Measurements from ENCODE around the gene NEU2.
A peak's percentile ranks its signal among the peaks of the same experiment; 100 is the strongest.
"Not testable (repeated sequence)": the region's sequence is repeated elsewhere in the genome, so short reads cannot be mapped to it uniquely, and the experiment has no call there.

The NEU2 gene

DNA sequence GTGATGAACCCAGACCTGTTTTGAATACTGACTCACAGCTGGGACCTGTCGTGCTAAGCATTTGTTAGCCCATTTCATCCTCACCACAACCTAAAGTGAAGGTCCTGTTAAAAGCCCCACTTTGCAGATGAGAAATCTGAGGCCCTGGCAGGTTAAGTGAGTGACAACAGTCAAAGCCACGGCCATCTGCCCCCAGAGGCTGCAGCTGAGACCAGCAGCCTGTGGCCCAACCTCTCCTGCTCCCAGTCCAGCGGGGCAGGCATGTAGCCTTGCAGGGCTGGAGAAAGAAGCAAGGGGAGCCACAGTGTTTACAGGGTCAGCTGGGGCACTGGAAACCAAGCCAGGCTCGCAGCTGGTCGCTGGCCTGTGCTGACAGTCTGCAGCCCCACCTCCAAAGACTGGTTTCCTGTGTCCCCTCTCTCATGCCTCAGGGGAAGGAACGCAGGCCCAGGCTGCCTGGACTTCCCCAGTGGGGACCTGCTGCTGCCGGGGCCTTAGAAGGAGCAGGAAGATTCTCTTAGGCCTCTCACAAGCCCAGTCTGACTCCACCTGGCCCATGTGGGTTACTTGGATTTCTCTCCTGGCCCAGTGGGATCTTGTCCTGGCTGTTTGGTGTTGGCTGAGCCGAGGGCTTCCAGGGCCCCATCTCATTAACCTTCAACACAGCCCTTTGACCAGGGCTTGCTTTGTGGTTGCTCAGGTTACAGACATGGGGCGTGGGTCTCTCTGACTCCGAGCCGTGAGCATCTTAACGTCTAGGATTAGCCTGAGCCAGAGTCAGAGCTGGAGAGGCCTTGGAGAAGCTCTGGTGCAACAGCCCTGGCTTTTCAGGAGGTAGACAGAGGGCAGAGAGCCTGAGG is 29.3 kb downstream of the NEU2 start:
- TF ChIP-seq POLR2AphosphoS5 (IDR thresholded peaks at IDR 0.05; ENCODE audit: low read depth, low read length): no peak
- TF ChIP-seq POLR2A (IDR thresholded peaks at IDR 0.05; ENCODE audit: low read depth, low read length): no peak; the same call in 1 of the 2 replicates
- TF ChIP-seq TAF1 (IDR thresholded peaks at IDR 0.05; ENCODE audit: borderline replicate concordance, low read depth, low read length): no peak
- DNase-seq (ENCODE audit: insufficient read length) (no peak), FAIRE-seq (peak; percentile 5)

DNA sequence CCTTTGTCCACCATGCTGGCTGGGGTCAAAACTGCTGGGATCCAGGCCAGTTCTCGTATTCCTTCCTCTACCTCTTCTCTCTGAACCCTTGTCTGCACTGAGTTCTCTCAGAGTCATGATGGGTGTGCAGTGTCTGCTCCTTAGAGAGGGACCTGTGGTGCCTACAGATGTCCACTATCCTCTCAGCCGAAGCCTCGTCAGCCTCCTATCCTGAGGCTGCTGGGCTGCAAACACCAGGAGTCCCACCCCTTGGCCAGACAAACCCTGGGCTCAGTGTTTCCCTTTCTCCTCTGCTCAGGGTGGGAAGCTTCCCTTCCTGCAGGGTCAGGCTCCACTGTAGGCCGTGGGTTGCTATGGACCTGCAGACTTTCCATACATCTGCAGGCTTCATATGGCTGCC is 30.0 kb downstream of the NEU2 start:
- FAIRE-seq (no peak), DNase-seq (ENCODE audit: insufficient read length) (no peak)
- TF ChIP-seq POLR2A (IDR thresholded peaks at IDR 0.05; ENCODE audit: low read depth, low read length) (no peak), POLR2AphosphoS5 (IDR thresholded peaks at IDR 0.05; ENCODE audit: low read depth, low read length) (no peak), TAF1 (IDR thresholded peaks at IDR 0.05; ENCODE audit: borderline replicate concordance, low read depth, low read length) (no peak)

DNA sequence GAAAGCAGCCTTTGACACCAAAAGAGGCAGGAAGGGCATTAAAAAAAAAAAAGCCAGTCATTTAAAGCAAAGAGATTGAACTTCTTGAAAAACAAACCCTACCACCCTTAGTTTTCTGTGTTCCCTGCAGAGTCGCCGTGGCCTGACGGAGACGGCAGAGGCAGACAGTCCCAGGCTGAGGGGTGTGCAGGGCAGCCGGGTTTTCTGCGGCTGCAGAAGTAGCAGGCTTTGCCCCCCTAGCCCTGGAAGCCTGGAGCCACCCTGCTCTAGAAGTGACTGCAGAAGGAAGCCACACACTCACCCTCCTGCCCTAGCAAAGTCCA is 30.4 kb downstream of the NEU2 start:
- TF ChIP-seq POLR2AphosphoS5 (IDR thresholded peaks at IDR 0.05; ENCODE audit: low read depth, low read length) (no peak), TAF1 (IDR thresholded peaks at IDR 0.05; ENCODE audit: borderline replicate concordance, low read depth, low read length) (no peak), POLR2A (IDR thresholded peaks at IDR 0.05; ENCODE audit: low read depth, low read length) (no peak)
- DNase-seq (ENCODE audit: insufficient read length): no peak
- no peak for FAIRE-seq

DNA sequence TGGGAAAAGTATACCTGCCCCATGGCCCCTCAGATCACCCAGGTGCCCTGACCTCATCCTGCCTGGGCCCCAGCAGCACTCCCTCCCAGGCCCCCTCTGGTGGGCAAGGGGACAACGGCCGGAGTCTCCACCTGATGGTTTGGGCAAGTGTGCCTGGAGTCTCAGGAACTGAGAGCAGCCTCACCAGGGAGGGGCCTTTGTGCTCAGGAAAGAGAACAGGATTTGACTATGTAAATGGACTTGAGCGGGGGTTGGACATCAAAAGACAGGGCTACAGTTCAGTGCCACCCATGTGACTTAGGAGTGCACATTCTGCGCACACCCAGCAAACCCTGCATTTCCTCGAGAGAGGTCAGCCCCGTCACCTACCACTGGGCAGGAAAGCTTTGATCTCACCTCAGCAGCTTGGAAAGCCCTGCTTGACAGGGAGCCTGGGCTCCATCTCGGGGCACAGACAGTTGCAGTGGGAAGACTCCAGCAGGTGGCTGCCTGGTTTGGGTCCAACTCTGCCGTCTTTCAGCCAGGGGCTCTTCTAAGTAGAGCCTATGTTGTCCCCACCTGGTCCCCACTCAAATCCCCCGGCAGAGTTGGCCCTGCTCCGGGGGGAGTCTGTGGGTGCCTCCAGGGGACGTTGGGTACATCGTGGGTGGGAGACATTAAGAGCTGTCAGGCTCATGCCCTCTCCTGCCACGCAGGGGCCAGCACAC is 30.9 kb downstream of the NEU2 start:
- peak; percentile 68 for DNase-seq (ENCODE audit: insufficient read length)
- TF ChIP-seq POLR2A (IDR thresholded peaks at IDR 0.05; ENCODE audit: low read depth, low read length) (peak; percentile 62), TAF1 (IDR thresholded peaks at IDR 0.05; ENCODE audit: borderline replicate concordance, low read depth, low read length) (no peak; the same call in 1 of the 2 replicates), POLR2AphosphoS5 (IDR thresholded peaks at IDR 0.05; ENCODE audit: low read depth, low read length) (peak; percentile 81)
- FAIRE-seq: peak; percentile 92

DNA sequence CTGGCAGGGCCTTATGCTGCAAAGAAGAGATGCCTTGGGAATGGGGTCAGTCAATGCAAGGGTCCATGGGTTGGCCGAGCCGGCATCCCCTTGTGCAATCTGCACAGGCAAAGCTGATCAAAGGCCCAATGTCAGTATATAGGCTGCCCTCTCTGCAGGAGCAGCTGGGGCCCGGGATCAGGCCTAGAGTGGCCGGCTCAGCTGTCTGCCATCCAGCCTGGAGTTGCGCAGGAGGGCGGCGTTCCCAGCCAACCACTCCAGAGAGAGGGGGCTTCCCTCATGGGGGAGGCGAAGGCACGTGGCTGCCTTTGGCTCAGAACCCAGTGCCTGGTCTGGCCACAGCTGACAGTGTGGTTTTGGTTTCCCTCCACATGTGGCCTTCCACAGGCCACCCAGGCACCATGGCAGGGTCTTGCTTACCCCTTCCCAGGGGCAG is 31.5 kb downstream of the NEU2 start:
- DNase-seq (ENCODE audit: insufficient read length) (no peak), FAIRE-seq (no peak)
- TF ChIP-seq POLR2A (IDR thresholded peaks at IDR 0.05; ENCODE audit: low read depth, low read length): no peak
- 0 out of 2 replicates have a peak, but pooled peaks have one; percentile 23 for TF ChIP-seq POLR2AphosphoS5 (IDR thresholded peaks at IDR 0.05; ENCODE audit: low read depth, low read length)

DNA sequence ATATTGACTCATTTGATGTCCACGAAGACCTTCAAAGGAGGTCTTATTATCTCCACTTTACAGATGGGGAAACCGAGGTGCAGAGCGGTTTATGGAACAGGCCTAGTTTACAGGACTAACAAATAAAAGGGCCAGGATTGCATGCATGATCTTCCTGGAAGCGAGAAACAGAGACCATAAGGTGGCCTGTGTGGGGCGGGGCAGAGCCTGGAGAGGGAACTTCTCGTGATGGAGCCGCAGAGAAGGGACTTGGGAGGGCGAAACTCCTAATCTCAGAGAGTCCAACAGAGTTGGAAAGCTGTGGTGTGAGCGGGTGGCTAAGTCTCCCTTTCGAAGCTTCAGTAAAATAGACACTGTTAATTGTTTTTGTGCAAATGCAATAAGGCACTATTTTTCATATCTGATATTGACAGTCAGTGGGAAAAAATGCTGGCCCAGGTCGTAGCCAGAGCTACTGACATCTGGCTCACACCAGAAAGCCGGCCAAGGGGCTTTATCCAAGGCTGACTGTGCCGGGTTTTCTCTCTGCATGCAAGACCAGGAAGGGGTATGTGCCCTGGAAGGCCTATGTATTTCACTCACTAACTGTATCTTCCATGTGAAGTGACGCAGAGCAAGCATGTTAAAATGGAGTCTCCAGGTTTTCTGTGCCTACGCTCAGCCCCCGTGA is 32.2 kb downstream of the NEU2 start:
- TF ChIP-seq TAF1 (IDR thresholded peaks at IDR 0.05; ENCODE audit: borderline replicate concordance, low read depth, low read length) (no peak), POLR2A (IDR thresholded peaks at IDR 0.05; ENCODE audit: low read depth, low read length) (no peak), POLR2AphosphoS5 (IDR thresholded peaks at IDR 0.05; ENCODE audit: low read depth, low read length) (no peak)
- FAIRE-seq (no peak), DNase-seq (ENCODE audit: insufficient read length) (no peak)

DNA sequence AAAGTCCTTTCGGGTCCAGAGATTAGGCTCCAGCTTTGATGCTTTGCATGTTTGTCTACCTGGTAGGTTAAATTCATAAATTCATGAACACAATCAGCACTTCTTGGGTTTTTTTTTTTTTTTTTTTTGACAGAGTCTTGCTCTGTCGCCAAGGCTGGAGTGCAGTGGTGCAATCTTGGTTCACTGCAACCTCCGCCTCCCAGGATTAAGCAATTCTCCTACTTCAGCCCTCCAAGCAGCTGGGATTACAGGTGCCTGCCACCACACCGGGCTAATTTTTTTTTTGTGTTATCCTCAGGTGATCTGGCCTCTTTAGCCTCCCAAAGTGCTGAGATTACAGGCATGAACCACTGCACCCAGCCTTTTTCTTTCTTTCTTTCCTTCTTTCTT is 32.7 kb downstream of the NEU2 start:
- FAIRE-seq; DNase-seq (ENCODE audit: insufficient read length): not testable (repeated sequence)

DNA sequence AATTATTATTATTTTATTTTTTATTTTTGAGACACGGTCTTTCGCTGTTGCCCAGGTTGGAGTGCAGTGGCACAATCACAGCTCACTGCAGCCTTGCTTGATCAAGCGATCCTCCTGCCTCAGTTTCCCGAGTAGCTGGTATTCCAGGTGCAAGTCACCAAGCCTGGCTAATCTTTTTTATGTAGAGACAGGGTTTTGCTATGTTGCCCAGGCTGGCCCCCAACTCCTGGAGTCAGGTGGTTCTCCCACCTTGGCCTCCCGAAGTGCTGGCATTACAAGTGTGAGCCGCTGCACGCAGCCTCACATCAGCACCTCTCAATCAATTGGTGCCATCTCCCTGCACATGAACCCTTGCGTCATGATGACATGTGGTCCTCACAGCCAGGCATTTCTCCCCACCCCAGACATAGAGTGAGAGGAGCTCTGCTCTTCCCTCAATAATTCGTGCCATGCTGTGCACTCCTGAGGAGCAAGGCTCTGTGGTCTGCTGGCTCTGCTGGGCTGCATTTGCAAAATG is 33.5 kb downstream of the NEU2 start:
- FAIRE-seq (no peak), DNase-seq (ENCODE audit: insufficient read length) (no peak)
- TF ChIP-seq POLR2AphosphoS5 (IDR thresholded peaks at IDR 0.05; ENCODE audit: low read depth, low read length) (no peak), TAF1 (IDR thresholded peaks at IDR 0.05; ENCODE audit: borderline replicate concordance, low read depth, low read length) (no peak), POLR2A (IDR thresholded peaks at IDR 0.05; ENCODE audit: low read depth, low read length) (no peak)

DNA sequence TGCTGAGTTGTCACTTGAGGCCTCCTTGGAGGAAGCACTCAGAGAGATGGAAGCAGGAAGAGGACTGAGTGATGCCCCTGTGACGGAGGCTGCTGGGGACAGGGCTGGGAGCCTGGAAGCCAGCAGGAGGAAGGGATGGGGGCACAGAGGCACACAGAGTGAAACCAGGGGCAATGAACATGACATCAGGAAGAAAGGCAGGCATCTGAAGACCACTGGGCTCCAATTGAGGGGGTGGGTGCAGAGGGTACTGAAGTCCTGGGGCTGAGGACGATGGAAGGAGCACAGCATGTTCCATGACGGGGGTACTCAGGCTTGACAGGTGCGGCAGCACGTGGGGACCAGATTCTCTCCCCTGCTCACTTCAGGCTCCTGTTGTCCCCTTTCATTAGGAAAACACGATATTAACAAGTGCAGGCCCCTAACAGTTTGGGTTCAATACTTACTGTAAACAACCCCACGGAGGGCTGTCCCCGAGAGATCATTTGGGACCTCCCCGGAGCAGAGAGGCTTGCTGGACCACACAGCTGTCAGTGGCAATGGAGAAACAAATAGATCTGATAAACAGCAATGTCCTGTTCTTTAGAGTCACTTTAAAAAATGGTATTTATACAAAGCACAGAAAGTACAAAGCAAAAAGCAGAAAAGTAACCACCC is 36.4 kb downstream of the NEU2 start:
- TF ChIP-seq POLR2A (IDR thresholded peaks at IDR 0.05; ENCODE audit: low read depth, low read length) (no peak), POLR2AphosphoS5 (IDR thresholded peaks at IDR 0.05; ENCODE audit: low read depth, low read length) (peak; percentile 66; the same call in 1 of the 2 replicates)
- FAIRE-seq (peak; percentile 68), DNase-seq (ENCODE audit: insufficient read length) (no peak)

DNA sequence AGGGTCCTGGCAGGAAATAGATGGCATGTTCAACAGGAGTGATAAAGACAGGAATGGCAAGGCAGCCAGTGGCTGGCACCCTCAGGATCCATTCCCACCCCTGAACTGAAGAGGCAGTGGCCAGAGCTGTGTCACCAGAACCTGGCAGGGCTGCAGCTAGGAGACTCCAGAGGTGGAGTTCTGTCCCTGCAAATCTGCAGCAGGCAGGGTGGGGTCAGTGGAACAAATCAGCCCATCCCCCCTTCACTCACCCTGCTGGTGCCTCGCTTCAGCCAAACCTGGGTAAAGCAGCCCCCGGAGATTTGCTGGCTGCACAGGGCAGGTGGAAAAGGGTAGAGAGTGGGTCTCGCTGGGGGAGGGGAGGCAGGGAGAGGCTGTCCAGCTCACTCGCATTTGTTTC is 40.4 kb downstream of the NEU2 start:
- no peak; the same call in 1 of the 2 replicates for TF ChIP-seq POLR2A (IDR thresholded peaks at IDR 0.05; ENCODE audit: low read depth, low read length)
- no peak for TF ChIP-seq TAF1 (IDR thresholded peaks at IDR 0.05; ENCODE audit: borderline replicate concordance, low read depth, low read length)
- no peak for TF ChIP-seq POLR2AphosphoS5 (IDR thresholded peaks at IDR 0.05; ENCODE audit: low read depth, low read length)
- DNase-seq (ENCODE audit: insufficient read length) (no peak), FAIRE-seq (peak; percentile 21)

DNA sequence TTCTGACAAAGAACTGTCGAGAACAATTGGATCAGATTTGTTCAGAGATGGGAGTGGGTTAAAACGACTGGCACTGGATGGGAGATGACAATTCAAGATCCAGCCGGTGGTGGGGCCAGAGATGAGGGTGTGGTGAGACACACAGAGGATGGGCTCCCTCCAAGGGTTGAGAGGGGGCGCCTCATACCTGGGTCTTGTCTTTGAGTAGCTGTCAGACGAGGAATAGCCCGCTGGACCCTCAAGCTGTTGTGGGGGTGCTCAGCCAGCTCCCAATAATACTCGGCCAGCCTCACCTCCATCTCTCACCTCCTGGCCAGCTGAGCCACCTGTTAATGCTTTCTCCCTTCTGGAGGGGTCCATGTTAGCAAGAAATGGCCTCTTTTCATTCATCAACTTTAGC is 41.6 kb downstream of the NEU2 start:
- FAIRE-seq (peak; percentile 38), DNase-seq (ENCODE audit: insufficient read length) (no peak)
- TF ChIP-seq POLR2AphosphoS5 (IDR thresholded peaks at IDR 0.05; ENCODE audit: low read depth, low read length): no peak
- no peak for TF ChIP-seq TAF1 (IDR thresholded peaks at IDR 0.05; ENCODE audit: borderline replicate concordance, low read depth, low read length)
- 0 out of 2 replicates have a peak, but pooled peaks have one; percentile 8 for TF ChIP-seq POLR2A (IDR thresholded peaks at IDR 0.05; ENCODE audit: low read depth, low read length)
